Measurements from ENCODE around the gene FGF22. TPM values are rescaled to one million over a fixed set of nuclear protein-coding genes. Genes with fewer than 3 reads are reported as not detected.

Gene FGF22
- polyA plus RNA-seq, 3 donors, result not detected

GRCh38 chr19:618247-618619 is 21.4 kb upstream of the FGF22 start:
- Histone ChIP-seq H3K36me3 (replicated peaks in 1 of 2; ENCODE audit: control insufficient read depth in 1 of 2, insufficient read depth in 2 of 2, low read length in 2 of 2) (peaks cover 36 to 44% of the 10 kb centered on the region in 2 donors), H3K9ac (ENCODE audit: insufficient read depth, low read length, poor library complexity, severe bottlenecking) (no peak overlapping the region), H3K4me2 (replicated peaks; ENCODE audit: extremely low read depth, low read length, poor library complexity, severe bottlenecking) (no peak overlapping the region), H3K9me3 (replicated peaks in 1 of 2; ENCODE audit: control insufficient read depth in 1 of 2, insufficient read depth in 1 of 2, low read length in 2 of 2) (no peaks in the 10 kb centered on the region), H4K20me1 (ENCODE audit: insufficient read depth, low read length) (no peaks in the 10 kb centered on the region), H3K27ac (ENCODE audit: low read depth in 1 of 2, low read length in 2 of 2) (no peak overlapping the region), H3K4me3 (replicated peaks in 1 of 3; ENCODE audit: low read depth in 2 of 3, low read length in 3 of 3) (no peak overlapping the region), H2AFZ (ENCODE audit: insufficient read depth, low read depth, low read length, poor library complexity, severe bottlenecking) (no peak overlapping the region), H3K4me1 (ENCODE audit: control insufficient read depth in 1 of 2, insufficient read depth in 2 of 2, low read length in 2 of 2) (peaks cover 0 to 4% of the 10 kb centered on the region in 2 donors), H3K27me3 (ENCODE audit: control insufficient read depth in 2 of 2, insufficient read depth in 2 of 2, low read length in 2 of 2) (peaks cover 0 to 17% of the 10 kb centered on the region in 2 donors), H3K79me2 (ENCODE audit: insufficient read depth, low read length) (no peaks in the 10 kb centered on the region)
- peaks cover 14 to 26% (median 16%) of the 10 kb centered on the region in 3 donors for H3K27me3 Mint-ChIP-seq (ENCODE audit: low read depth in 3 of 3)
- intact Hi-C loops (cut with micrococcal nuclease), result no loop called here
- no peak overlapping the region for H3K4me3 Mint-ChIP-seq
- 92% methylated on average over 10 of the region's 19 CpGs for WGBS (ENCODE audit: insufficient coverage)
- TF ChIP-seq CTCF (IDR thresholded peaks at IDR 0.05), result no peak
- peaks cover 30 to 39% of the 10 kb centered on the region in 2 donors for H3K36me3 Mint-ChIP-seq
- peaks cover 0 to 19% (median under 1%) of the 10 kb centered on the region in 7 donors for H3K9me3 Mint-ChIP-seq
- no peak overlapping the region for H3K27ac Mint-ChIP-seq
- peaks cover 4% of the 10 kb centered on the region for H3K4me1 Mint-ChIP-seq
- DNase-seq, result no peak

- WGBS (ENCODE audit: insufficient coverage), result 98% methylated on average over 23 of the region's 27 CpGs
- H3K36me3 ChIP-seq (replicated peaks in 1 of 2; ENCODE audit: control insufficient read depth in 1 of 2, insufficient read depth in 2 of 2, low read length in 2 of 2), result peaks cover 41 to 50% of the 10 kb centered on the region in 2 donors
- peaks cover 0 to 17% of the 10 kb centered on the region in 2 donors for H3K27me3 ChIP-seq (ENCODE audit: control insufficient read depth in 2 of 2, insufficient read depth in 2 of 2, low read length in 2 of 2)
- H3K9me3 ChIP-seq (replicated peaks in 1 of 2; ENCODE audit: control insufficient read depth in 1 of 2, insufficient read depth in 1 of 2, low read length in 2 of 2), result no peaks in the 10 kb centered on the region
- Mint-ChIP-seq H3K4me3 (no peak overlapping the region), H3K9me3 (peaks cover 0 to 19% (median 0%) of the 10 kb centered on the region in 7 donors), H3K4me1 (peaks cover 4% of the 10 kb centered on the region), H3K27ac (no peak overlapping the region), H3K27me3 (ENCODE audit: low read depth in 3 of 3) (peaks cover 13 to 25% (median 16%) of the 10 kb centered on the region in 3 donors), H3K36me3 (peaks cover 36 to 45% of the 10 kb centered on the region in 2 donors)
- no peak for DNase-seq
- no peak overlapping the region for H3K9ac ChIP-seq (ENCODE audit: insufficient read depth, low read length, poor library complexity, severe bottlenecking)
- H3K27ac ChIP-seq (ENCODE audit: low read depth in 1 of 2, low read length in 2 of 2), result no peak overlapping the region
- no peak overlapping the region for H2AFZ ChIP-seq (ENCODE audit: insufficient read depth, low read depth, low read length, poor library complexity, severe bottlenecking)
- intact Hi-C loops (cut with micrococcal nuclease), result no loop called here
- peaks cover 0 to 4% of the 10 kb centered on the region in 2 donors for H3K4me1 ChIP-seq (ENCODE audit: control insufficient read depth in 1 of 2, insufficient read depth in 2 of 2, low read length in 2 of 2)
- no peak overlapping the region for H3K4me2 ChIP-seq (replicated peaks; ENCODE audit: extremely low read depth, low read length, poor library complexity, severe bottlenecking)
- no peak for TF ChIP-seq CTCF (IDR thresholded peaks at IDR 0.05)
- H4K20me1 ChIP-seq (ENCODE audit: insufficient read depth, low read length), result no peaks in the 10 kb centered on the region
- no peak overlapping the region for H3K4me3 ChIP-seq (replicated peaks in 1 of 3; ENCODE audit: low read depth in 2 of 3, low read length in 3 of 3)
- H3K79me2 ChIP-seq (ENCODE audit: insufficient read depth, low read length), result no peaks in the 10 kb centered on the region
These were observed 20.9 kb upstream of the FGF22 start for GRCh38 chr19:618674-619285.

Data from CD14-positive monocyte (primary cell).